ENCODE results near the gene MYO7B. TPM values are rescaled to one million over a fixed set of nuclear protein-coding genes. Genes with fewer than 3 reads are reported as not detected.

Gene MYO7B
- total RNA-seq, 3 donors from 2014 or later: 0.32 to 2.3 TPM; not detected in 1

- no peaks in the 10 kb centered on the region for H3K36me3 ChIP-seq
- no peak overlapping the region for H3K27ac ChIP-seq
- peaks cover 0 to 7% of the 10 kb centered on the region in 2 donors for H3K4me1 ChIP-seq
- H3K9me3 ChIP-seq: no peaks in the 10 kb centered on the region
- TF ChIP-seq POLR2A (IDR thresholded peaks at IDR 0.05) (no peak), CTCF (IDR thresholded peaks at IDR 0.05) (no peak), POLR2AphosphoS5 (IDR thresholded peaks at IDR 0.05) (no peak)
- no peaks in the 10 kb centered on the region for H3K27me3 ChIP-seq
- H3K4me3 ChIP-seq: no peak overlapping the region
- no peak for DNase-seq (ENCODE audit: low spot score in 2 of 2)
- intact Hi-C loops (cut with DNase I; ENCODE audit: low total_unique reads): no loop called here
Measured at GRCh38 chr2:127631541-127631996, 96.1 kb downstream of the MYO7B start.

DNA sequence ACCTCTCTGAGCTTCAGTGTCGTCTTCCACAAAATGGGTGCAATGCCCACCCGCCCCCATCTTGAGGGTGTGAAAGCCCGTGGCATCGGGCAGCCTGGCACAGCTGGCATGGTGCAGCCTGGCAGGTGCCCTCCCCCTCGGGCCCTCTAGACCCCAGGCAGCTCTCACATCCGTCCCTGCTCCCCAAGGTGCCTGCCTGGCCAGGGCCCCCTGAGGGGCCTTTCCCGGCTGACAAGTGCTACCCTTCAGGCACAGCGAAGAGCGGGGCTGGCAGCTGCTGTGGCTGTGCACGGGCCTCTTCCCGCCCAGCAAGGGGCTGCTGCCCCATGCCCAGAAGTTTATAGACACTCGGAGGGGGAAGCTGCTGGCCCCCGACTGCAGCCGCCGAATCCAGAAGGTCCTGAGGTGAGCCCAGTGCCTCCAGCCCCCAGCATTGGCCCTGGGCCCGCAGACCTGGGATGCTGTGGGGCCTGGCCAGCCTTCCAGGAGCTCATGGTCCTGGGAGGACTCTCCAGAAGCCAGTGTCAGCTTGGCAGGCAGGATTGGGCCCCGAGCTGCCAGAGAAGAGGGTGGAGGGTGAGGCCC, 96.6 kb downstream of the MYO7B start:
- Histone ChIP-seq H3K4me3 (no peak overlapping the region), H3K9me3 (no peaks in the 10 kb centered on the region), H3K27me3 (no peaks in the 10 kb centered on the region), H3K27ac (no peak overlapping the region), H3K4me1 (peaks cover 0 to 9% of the 10 kb centered on the region in 2 donors), H3K36me3 (no peaks in the 10 kb centered on the region)
- intact Hi-C loops (cut with DNase I; ENCODE audit: low total_unique reads): no loop called here
- DNase-seq (ENCODE audit: low spot score in 2 of 2): no peak
- TF ChIP-seq CTCF (IDR thresholded peaks at IDR 0.05) (no peak), POLR2A (IDR thresholded peaks at IDR 0.05) (no peak), POLR2AphosphoS5 (IDR thresholded peaks at IDR 0.05) (no peak)

GRCh38 chr2:127632592-127633489, 97.4 kb downstream of the MYO7B start:
- Histone ChIP-seq H3K4me3 (no peak overlapping the region), H3K9me3 (no peaks in the 10 kb centered on the region), H3K27me3 (no peaks in the 10 kb centered on the region), H3K4me1 (peaks cover under 1 to 10% of the 10 kb centered on the region in 2 donors), H3K36me3 (no peaks in the 10 kb centered on the region), H3K27ac (no peak overlapping the region)
- DNase-seq (ENCODE audit: low spot score in 2 of 2): no peak
- intact Hi-C loops (cut with DNase I; ENCODE audit: low total_unique reads): no loop called here
- no peak for TF ChIP-seq CTCF (IDR thresholded peaks at IDR 0.05)
- TF ChIP-seq POLR2AphosphoS5 (IDR thresholded peaks at IDR 0.05): no peak
- TF ChIP-seq POLR2A (IDR thresholded peaks at IDR 0.05): no peak

GRCh38 chr2:127633556-127634065, 98.1 kb downstream of the MYO7B start:
- H3K27me3 ChIP-seq: no peaks in the 10 kb centered on the region
- peaks cover 3 to 10% of the 10 kb centered on the region in 2 donors for H3K4me1 ChIP-seq
- H3K4me3 ChIP-seq: no peak overlapping the region
- H3K36me3 ChIP-seq: no peaks in the 10 kb centered on the region
- no peak overlapping the region for H3K27ac ChIP-seq
- TF ChIP-seq CTCF (IDR thresholded peaks at IDR 0.05): no peak
- no peak for TF ChIP-seq POLR2AphosphoS5 (IDR thresholded peaks at IDR 0.05)
- no peak for TF ChIP-seq POLR2A (IDR thresholded peaks at IDR 0.05)
- intact Hi-C loops (cut with DNase I; ENCODE audit: low total_unique reads): no loop called here
- DNase-seq (ENCODE audit: low spot score in 2 of 2): no peak
- no peaks in the 10 kb centered on the region for H3K9me3 ChIP-seq

Data from breast epithelium (tissue), 4 donors.